WERI-Rb-1 (cell line): ENCODE results near the gene PLCD4.

ENCODE experiments used
- DNase-seq: peaks from one replicate; pipeline ENCODE4 v3.0.0-alpha.2; 2020
- H3K27ac ChIP-seq: fragments of 250-450 bp; sonication (Bioruptor Pico); 2 replicates; pipeline ENCODE4 v1.5.1; 2020; ENCODE audit warnings: mild to moderate bottlenecking, moderate library complexity
- H3K27me3 ChIP-seq: fragments of 250-450 bp; sonication (Bioruptor Pico); 2 replicates; pipeline ENCODE4 v1.5.1; 2021; ENCODE audit warnings: mild to moderate bottlenecking, low read depth, moderate library complexity; ENCODE audit not compliant: insufficient read depth, severe bottlenecking
- H3K36me3 ChIP-seq: fragments of 250-450 bp; sonication (Bioruptor Pico); 2 replicates; pipeline ENCODE4 v1.5.1; 2020; ENCODE audit warnings: mild to moderate bottlenecking, moderate library complexity
- H3K4me3 ChIP-seq: 2 replicates; pipeline ENCODE4 v1.5.1; 2011; ENCODE audit warnings: low read depth, mild to moderate bottlenecking, control low read depth, low read length
- H3K9me3 ChIP-seq: fragments of 250-450 bp; sonication (Bioruptor Pico); 2 replicates; pipeline ENCODE4 v1.5.1; 2021; ENCODE audit warnings: mild to moderate bottlenecking, moderate library complexity; ENCODE audit not compliant: severe bottlenecking
- CTCF ChIP-seq: IDR thresholded peaks from 2 replicates; pipeline ENCODE4 v1.5.1; 2011; ENCODE audit warnings: low read depth, mild to moderate bottlenecking, control low read depth, inconsistent platforms, low read length

PLCD4 gene

GRCh38 chr2:218577482-218578220 is 30.0 kb upstream of the PLCD4 start:
- DNase-seq: no peak
- no peak for TF ChIP-seq CTCF
- no peak overlapping the region for H3K4me3 ChIP-seq
- H3K9me3 ChIP-seq: no peaks in the 10 kb centered on the region
- peak overlapping the region; percentile 5; the same call in 1 of the 2 replicates for H3K27ac ChIP-seq
- no peaks in the 10 kb centered on the region for H3K27me3 ChIP-seq
- peaks cover 60% of the 10 kb centered on the region for H3K36me3 ChIP-seq

- no peak for DNase-seq
- no peak for TF ChIP-seq CTCF
- H3K27ac ChIP-seq: peak overlapping the region; percentile 5
- no peak overlapping the region for H3K4me3 ChIP-seq
- no peaks in the 10 kb centered on the region for H3K9me3 ChIP-seq
- H3K27me3 ChIP-seq: no peaks in the 10 kb centered on the region
- peaks cover 58% of the 10 kb centered on the region for H3K36me3 ChIP-seq
Observed at GRCh38 chr2:218578272-218578877, 29.3 kb upstream of the PLCD4 start.

- no peak overlapping the region for H3K27ac ChIP-seq
- no peak for DNase-seq
- no peaks in the 10 kb centered on the region for H3K27me3 ChIP-seq
- no peak overlapping the region for H3K4me3 ChIP-seq
- H3K9me3 ChIP-seq: no peaks in the 10 kb centered on the region
- no peak for TF ChIP-seq CTCF
- peaks cover 65% of the 10 kb centered on the region for H3K36me3 ChIP-seq
Observed at GRCh38 chr2:218582076-218582475, 25.6 kb upstream of the PLCD4 start.

- H3K27me3 ChIP-seq: no peaks in the 10 kb centered on the region
- no peak overlapping the region for H3K4me3 ChIP-seq
- no peak for TF ChIP-seq CTCF
- no peak overlapping the region for H3K27ac ChIP-seq
- peaks cover 73% of the 10 kb centered on the region for H3K36me3 ChIP-seq
- no peak for DNase-seq
- no peaks in the 10 kb centered on the region for H3K9me3 ChIP-seq
Observed at GRCh38 chr2:218583983-218584850, 23.5 kb upstream of the PLCD4 start.

- Histone ChIP-seq H3K27ac (no peak overlapping the region), H3K36me3 (peaks cover 81% of the 10 kb centered on the region), H3K4me3 (no peak overlapping the region), H3K9me3 (no peaks in the 10 kb centered on the region), H3K27me3 (no peaks in the 10 kb centered on the region)
- no peak for TF ChIP-seq CTCF
- no peak for DNase-seq
Observed at GRCh38 chr2:218585541-218585940, 22.2 kb upstream of the PLCD4 start.
